ENCODE measurements around the gene FHAD1. TPM values are rescaled to one million over a fixed set of nuclear protein-coding genes. Genes with fewer than 3 reads are reported as not detected.

FHAD1 gene
- total and polyA plus RNA-seq, 2 experiments from 2014 or later, result 0.13 to 0.68 TPM

- no peaks in the 10 kb centered on the region for H3K27me3 ChIP-seq
- H4K20me1 ChIP-seq (ENCODE audit: insufficient read depth, poor library complexity, severe bottlenecking), result no peaks in the 10 kb centered on the region
- H3K4me1 ChIP-seq (ENCODE audit: insufficient read depth), result peaks cover 9% of the 10 kb centered on the region
- no peak overlapping the region for H3K4me3 ChIP-seq
- H3K9me3 ChIP-seq (ENCODE audit: low read depth), result no peaks in the 10 kb centered on the region
- H3K4me2 ChIP-seq, result no peak overlapping the region
- DNase-seq (ENCODE audit: low spot score), result peak; percentile 55
- H3K36me3 ChIP-seq (replicated peaks; ENCODE audit: insufficient read depth, low read depth), result no peaks in the 10 kb centered on the region
- TF ChIP-seq EZH2 (IDR thresholded peaks at IDR 0.05; ENCODE audit: borderline replicate concordance), result no peak
- TF ChIP-seq EZH2phosphoT487 (IDR thresholded peaks at IDR 0.05; ENCODE audit: low read depth, severe bottlenecking, unreplicated experiment), result no peak
- no peak for TF ChIP-seq CTCF (IDR thresholded peaks at IDR 0.05; ENCODE audit: poor library complexity)
- H3K79me2 ChIP-seq, result no peaks in the 10 kb centered on the region
- no peak overlapping the region for H3K27ac ChIP-seq
- 67% methylated on average over 16 of the region's 16 CpGs for WGBS (ENCODE audit: low lambda C conversion rate, missing lambda C conversion rate)
- H3K9me2 ChIP-seq (replicated peaks; ENCODE audit: insufficient read depth), result no peaks in the 10 kb centered on the region
- no peak overlapping the region for H2AFZ ChIP-seq
These were observed 109.1 kb downstream of the FHAD1 start for GRCh38 chr1:15355968-15356625.

GRCh38 chr1:15357612-15358207, 110.7 kb downstream of the FHAD1 start:
- Histone ChIP-seq H3K27ac (no peak overlapping the region), H3K9me3 (ENCODE audit: low read depth) (no peaks in the 10 kb centered on the region), H2AFZ (no peak overlapping the region), H3K4me1 (ENCODE audit: insufficient read depth) (no peaks in the 10 kb centered on the region), H3K4me2 (no peak overlapping the region), H4K20me1 (ENCODE audit: insufficient read depth, poor library complexity, severe bottlenecking) (no peaks in the 10 kb centered on the region), H3K36me3 (replicated peaks; ENCODE audit: insufficient read depth, low read depth) (no peaks in the 10 kb centered on the region), H3K27me3 (no peaks in the 10 kb centered on the region), H3K9me2 (replicated peaks; ENCODE audit: insufficient read depth) (no peaks in the 10 kb centered on the region), H3K79me2 (no peaks in the 10 kb centered on the region), H3K4me3 (no peak overlapping the region)
- TF ChIP-seq CTCF (IDR thresholded peaks at IDR 0.05; ENCODE audit: poor library complexity), result no peak
- no peak for TF ChIP-seq EZH2phosphoT487 (IDR thresholded peaks at IDR 0.05; ENCODE audit: low read depth, severe bottlenecking, unreplicated experiment)
- 85% methylated on average over 7 of the region's 8 CpGs for WGBS (ENCODE audit: low lambda C conversion rate, missing lambda C conversion rate)
- no peak for DNase-seq (ENCODE audit: low spot score)

- Histone ChIP-seq H3K4me3 (no peak overlapping the region), H4K20me1 (ENCODE audit: insufficient read depth, poor library complexity, severe bottlenecking) (no peaks in the 10 kb centered on the region), H3K79me2 (no peaks in the 10 kb centered on the region), H3K9me3 (ENCODE audit: low read depth) (no peaks in the 10 kb centered on the region), H3K4me1 (ENCODE audit: insufficient read depth) (no peaks in the 10 kb centered on the region), H2AFZ (no peak overlapping the region), H3K4me2 (no peak overlapping the region), H3K36me3 (replicated peaks; ENCODE audit: insufficient read depth, low read depth) (no peaks in the 10 kb centered on the region), H3K27me3 (no peaks in the 10 kb centered on the region), H3K27ac (no peak overlapping the region), H3K9me2 (replicated peaks; ENCODE audit: insufficient read depth) (no peaks in the 10 kb centered on the region)
- TF ChIP-seq EZH2phosphoT487 (IDR thresholded peaks at IDR 0.05; ENCODE audit: low read depth, severe bottlenecking, unreplicated experiment) (no peak), CTCF (IDR thresholded peaks at IDR 0.05; ENCODE audit: poor library complexity) (no peak), EZH2 (IDR thresholded peaks at IDR 0.05; ENCODE audit: borderline replicate concordance) (no peak)
- DNase-seq (ENCODE audit: low spot score), result no peak
- WGBS (ENCODE audit: low lambda C conversion rate, missing lambda C conversion rate), result 80% methylated on average over 20 of the region's 20 CpGs
These were observed 111.6 kb downstream of the FHAD1 start for GRCh38 chr1:15358565-15359133.

Data from hepatocyte (in vitro differentiated cells).